Measurements from ENCODE around the gene DUS1L.

DUS1L gene

DNA sequence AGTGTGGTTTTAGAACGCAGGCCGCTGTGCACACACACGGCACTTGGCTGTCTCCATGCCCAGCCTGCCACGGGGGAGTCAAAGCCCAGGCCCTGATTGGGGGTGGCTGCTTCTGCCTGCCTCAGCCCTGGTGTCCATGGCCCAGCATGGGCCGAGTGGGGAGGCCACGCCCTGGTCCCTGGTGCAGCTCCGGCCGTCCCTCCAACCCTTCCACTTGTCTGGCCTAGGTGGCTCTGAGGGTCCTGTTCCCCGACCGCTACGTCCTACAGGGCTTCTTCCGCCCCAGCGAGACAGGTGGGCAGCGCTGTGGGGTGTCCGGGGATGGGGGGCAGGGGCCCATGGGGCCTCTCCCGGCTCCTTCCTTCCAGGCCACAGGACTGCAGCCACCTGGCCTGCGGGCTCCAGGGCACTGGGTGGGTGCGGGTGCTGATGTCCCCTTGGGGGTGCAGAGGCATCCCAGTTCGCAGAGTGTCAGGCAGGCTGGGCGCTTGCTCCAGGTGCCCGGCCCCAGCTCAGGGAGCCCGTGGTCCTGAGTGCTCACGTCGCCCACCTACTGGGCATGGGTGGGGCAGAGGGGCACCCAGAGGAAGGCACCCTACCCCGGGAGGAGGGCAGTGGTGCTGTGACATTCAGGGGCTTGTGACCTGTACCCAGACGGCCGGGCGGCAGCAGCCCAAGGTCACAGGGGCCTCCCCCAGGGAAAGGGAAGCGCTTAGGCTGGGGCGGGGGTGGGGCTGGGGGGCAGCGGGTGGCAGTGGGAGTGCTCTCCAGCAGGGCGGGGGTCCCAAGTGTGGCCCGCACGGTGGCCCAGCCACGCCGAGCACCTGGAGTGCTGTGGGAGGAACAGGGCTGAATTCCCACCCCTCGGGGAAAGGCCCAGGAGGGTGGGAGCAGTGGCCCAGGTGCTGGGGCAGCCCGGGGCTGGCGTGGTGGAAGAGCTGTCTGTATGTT is 54.8 kb downstream of the DUS1L start:
- H3K27ac ChIP-seq = no peak overlapping the region
- TF ChIP-seq ZFX (IDR thresholded peaks at IDR 0.05) = no peak

DNA sequence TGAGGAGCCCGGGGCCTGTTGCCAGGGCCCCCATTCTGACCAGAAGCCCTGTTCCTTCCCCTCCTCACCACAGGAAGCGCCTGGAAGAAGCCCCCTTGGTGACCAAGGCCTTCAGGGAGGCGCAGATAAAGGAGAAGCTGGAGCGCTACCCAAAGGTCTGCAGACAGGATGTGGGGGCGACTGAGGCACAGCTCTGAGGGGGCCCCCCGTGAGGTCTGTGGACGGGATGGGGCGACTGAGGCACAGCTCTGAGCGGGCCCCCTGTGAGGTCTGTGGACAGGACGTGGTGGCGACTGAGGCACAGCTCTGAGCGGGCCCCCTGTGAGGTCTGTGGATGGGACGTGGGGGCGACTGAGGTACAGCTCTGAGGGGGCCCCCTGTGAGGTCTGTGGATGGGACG is 56.2 kb downstream of the DUS1L start:
- no peak overlapping the region for H3K27ac ChIP-seq
- TF ChIP-seq, protein P1, sequence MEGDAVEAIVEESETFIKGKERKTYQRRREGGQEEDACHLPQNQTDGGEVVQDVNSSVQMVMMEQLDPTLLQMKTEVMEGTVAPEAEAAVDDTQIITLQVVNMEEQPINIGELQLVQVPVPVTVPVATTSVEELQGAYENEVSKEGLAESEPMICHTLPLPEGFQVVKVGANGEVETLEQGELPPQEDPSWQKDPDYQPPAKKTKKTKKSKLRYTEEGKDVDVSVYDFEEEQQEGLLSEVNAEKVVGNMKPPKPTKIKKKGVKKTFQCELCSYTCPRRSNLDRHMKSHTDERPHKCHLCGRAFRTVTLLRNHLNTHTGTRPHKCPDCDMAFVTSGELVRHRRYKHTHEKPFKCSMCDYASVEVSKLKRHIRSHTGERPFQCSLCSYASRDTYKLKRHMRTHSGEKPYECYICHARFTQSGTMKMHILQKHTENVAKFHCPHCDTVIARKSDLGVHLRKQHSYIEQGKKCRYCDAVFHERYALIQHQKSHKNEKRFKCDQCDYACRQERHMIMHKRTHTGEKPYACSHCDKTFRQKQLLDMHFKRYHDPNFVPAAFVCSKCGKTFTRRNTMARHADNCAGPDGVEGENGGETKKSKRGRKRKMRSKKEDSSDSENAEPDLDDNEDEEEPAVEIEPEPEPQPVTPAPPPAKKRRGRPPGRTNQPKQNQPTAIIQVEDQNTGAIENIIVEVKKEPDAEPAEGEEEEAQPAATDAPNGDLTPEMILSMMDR (conservative IDR thresholded peaks at IDR 0.05) = no peak
- no peak for TF ChIP-seq ZFX (IDR thresholded peaks at IDR 0.05)

DNA sequence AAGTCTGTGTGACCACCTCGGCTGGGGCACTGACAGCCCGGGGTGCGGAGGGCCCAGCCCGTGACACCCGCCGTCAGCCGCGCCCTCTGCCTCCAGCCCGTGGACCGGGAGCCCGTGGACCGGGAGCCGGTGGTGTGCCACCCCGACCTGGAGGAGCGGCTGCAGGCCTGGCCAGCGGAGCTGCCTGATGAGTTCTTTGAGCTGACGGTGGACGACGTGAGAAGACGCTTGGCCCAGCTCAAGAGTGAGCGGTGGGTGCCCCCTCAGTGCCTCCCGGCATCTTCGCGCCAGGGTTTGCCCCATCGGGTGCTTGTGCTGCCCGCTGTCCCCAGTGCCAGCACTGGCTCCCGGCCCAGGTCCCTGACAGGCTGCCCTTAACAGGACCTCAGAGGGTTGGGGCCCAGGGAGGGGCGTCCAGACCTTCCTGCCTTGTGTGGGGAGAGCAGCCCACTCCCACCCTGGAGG is 56.6 kb downstream of the DUS1L start:
- H3K27ac ChIP-seq = no peak overlapping the region
- TF ChIP-seq, protein P1 (conservative IDR thresholded peaks at IDR 0.05) = no peak
- TF ChIP-seq ZFX (IDR thresholded peaks at IDR 0.05) = no peak

DNA sequence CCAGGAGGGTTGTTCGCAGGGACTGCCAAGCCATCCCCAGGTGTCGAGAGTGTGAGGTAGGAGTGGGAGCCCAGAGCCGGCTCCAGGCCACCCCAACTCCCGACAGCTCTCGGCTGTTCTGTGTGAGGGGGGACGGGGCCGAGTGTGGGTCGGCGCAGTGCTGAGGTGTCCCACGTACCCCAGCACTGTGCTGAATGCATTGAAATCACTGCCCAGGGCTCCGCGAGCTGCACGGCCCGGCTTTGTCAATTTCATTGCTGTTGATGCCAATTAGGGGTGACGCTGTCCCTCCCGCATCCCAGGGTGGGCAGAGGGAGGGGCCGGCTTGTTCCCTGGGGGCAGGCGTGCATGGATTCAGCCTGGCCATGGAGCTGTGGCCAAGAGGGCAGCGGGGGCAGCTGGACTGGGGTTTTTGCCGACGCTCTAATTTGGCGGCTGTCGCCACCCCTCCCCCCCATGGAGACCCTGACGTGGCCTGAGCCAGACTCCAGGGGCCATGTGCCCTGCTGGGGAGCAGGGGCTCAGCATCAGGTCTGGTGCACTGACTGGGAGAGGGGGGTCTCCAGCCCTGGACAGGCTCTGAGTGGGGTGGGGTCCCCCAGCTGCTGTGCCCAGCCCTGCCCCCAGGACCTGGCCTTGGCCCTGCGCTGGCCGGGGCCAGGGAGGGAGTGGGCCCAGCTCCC is 57.2 kb downstream of the DUS1L start:
- H3K27ac ChIP-seq = no peak overlapping the region

More for the DNA sequence above, 57.2 kb downstream of the DUS1L start:
- TF ChIP-seq, protein P1 (conservative IDR thresholded peaks at IDR 0.05) = no peak
- no peak for TF ChIP-seq ZFX (IDR thresholded peaks at IDR 0.05)
